DOHH2 (cell line): ENCODE measurements around the gene PTPRN2.

Experiments
- H3F3A ChIP-seq: fragments of 200-600 bp; sonication (generic), shearing (Covaris generic); 2 replicates; pipeline ENCODE4 v1.6.0; 2016; ENCODE audit warnings: antibody characterized with exemption, mild to moderate bottlenecking; ENCODE audit not compliant: control insufficient read depth, insufficient read depth
- H3K27ac ChIP-seq: fragments of 200-600 bp; sonication (generic); 2 replicates; pipeline ENCODE4 v1.5.1; 2014; ENCODE audit warnings: low read depth, mild to moderate bottlenecking, low read length, moderate library complexity
- H3K27me3 ChIP-seq: fragments of 200-600 bp; sonication (generic); 2 replicates; pipeline ENCODE4 v1.6.1; 2014; ENCODE audit warnings: mild to moderate bottlenecking, low read length, mixed read lengths; ENCODE audit not compliant: control insufficient read depth
- H3K36me3 ChIP-seq: fragments of 200-600 bp; sonication (generic); 2 replicates; pipeline ENCODE4 v1.6.1; 2014; ENCODE audit warnings: mild to moderate bottlenecking, low read length, moderate library complexity, mixed read lengths; ENCODE audit not compliant: control insufficient read depth
- H3K4me1 ChIP-seq: fragments of 200-600 bp; sonication (generic); 2 replicates; pipeline ENCODE4 v1.6.1; 2014; ENCODE audit warnings: mild to moderate bottlenecking, low read length, mixed read lengths; ENCODE audit not compliant: control insufficient read depth
- H3K4me2 ChIP-seq: fragments of 200-600 bp; sonication (generic); 2 replicates; pipeline ENCODE4 v1.6.0; 2014; ENCODE audit warnings: mild to moderate bottlenecking, low read length, moderate library complexity
- H3K4me3 ChIP-seq: fragments of 200-600 bp; sonication (generic); 2 replicates; pipeline ENCODE4 v1.5.1; 2014; ENCODE audit warnings: mild to moderate bottlenecking, low read length, mixed read lengths
- H3K79me2 ChIP-seq: fragments of 200-600 bp; sonication (generic); 2 replicates; pipeline ENCODE4 v1.6.1; 2014; ENCODE audit warnings: mild to moderate bottlenecking, low read length, mixed read lengths; ENCODE audit not compliant: control insufficient read depth
- H3K9me2 ChIP-seq: fragments of 200-600 bp; sonication (generic); replicated peaks from 2 replicates; pipeline ENCODE4 v1.6.1; 2014; ENCODE audit warnings: mild to moderate bottlenecking, low read length, mixed read lengths; ENCODE audit not compliant: control insufficient read depth
- H3K9me3 ChIP-seq: fragments of 200-600 bp; sonication (generic); 2 replicates; pipeline ENCODE4 v1.6.1; 2014; ENCODE audit warnings: antibody characterized with exemption, low read length, mixed read lengths; ENCODE audit not compliant: control insufficient read depth, insufficient read depth
- H4K20me1 ChIP-seq: fragments of 200-600 bp; sonication (generic); 2 replicates; pipeline ENCODE4 v1.6.0; 2014; ENCODE audit warnings: low read depth, mild to moderate bottlenecking, antibody characterized with exemption, low read length, moderate library complexity; ENCODE audit not compliant: control insufficient read depth, insufficient read depth
- EZH2phosphoT487 ChIP-seq: fragments of 200-600 bp; sonication (generic); IDR thresholded peaks from 2 replicates; pipeline ENCODE4 v1.6.1; 2017; ENCODE audit warnings: borderline replicate concordance, mild to moderate bottlenecking, antibody characterized with exemption, low read length, moderate library complexity, mixed read lengths
- TF ChIP-seq, protein P1 (sequence below): fragments of 200-600 bp; sonication (generic); IDR thresholded peaks from one replicate; pipeline ENCODE4 v1.5.1; 2014; ENCODE audit warnings: antibody characterized with exemption, mild to moderate bottlenecking, low read depth, low read length; ENCODE audit not compliant: poor library complexity, severe bottlenecking

Gene PTPRN2

DNA sequence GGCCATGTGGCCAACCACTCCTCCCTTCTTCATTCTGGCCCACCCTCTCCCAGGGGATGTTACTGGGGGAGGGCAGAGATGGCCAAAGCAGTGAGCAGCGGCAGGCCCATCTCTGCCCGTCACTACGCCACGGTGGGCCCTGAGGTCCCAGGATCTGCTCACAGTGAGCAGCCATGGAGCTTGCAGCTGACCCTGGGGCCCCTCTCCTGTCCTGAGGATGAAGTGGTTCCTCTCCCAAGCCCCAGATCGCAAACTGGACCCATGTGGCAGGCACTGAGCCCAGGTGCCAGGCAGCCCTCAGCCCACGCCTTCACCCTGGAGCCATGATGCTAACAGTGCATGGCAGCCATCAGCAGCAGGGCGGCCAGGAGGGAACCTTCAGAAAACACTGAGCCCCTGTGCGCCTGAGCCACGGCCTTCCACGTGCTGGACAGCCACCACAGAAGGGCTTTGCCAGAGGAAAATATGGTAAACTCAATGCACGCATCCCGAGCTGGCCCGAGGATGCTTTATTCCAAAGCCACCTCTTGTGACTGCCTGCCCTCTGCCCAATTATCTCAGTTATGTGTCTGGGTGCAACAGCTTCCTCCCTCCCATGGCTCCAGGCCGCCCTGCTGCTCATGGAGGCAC lies 485.7 kb downstream of the PTPRN2 start:
- Histone ChIP-seq H3F3A (no peaks in the 10 kb centered on the region), H3K27ac (no peak overlapping the region), H3K9me3 (peaks cover 32% of the 10 kb centered on the region), H3K9me2 (no peaks in the 10 kb centered on the region), H4K20me1 (no peaks in the 10 kb centered on the region), H3K4me3 (no peak overlapping the region), H3K27me3 (no peaks in the 10 kb centered on the region), H3K4me1 (no peaks in the 10 kb centered on the region), H3K4me2 (no peak overlapping the region), H3K36me3 (no peaks in the 10 kb centered on the region), H3K79me2 (no peaks in the 10 kb centered on the region)
- TF ChIP-seq EZH2phosphoT487, result no peak
- TF ChIP-seq, protein P1, sequence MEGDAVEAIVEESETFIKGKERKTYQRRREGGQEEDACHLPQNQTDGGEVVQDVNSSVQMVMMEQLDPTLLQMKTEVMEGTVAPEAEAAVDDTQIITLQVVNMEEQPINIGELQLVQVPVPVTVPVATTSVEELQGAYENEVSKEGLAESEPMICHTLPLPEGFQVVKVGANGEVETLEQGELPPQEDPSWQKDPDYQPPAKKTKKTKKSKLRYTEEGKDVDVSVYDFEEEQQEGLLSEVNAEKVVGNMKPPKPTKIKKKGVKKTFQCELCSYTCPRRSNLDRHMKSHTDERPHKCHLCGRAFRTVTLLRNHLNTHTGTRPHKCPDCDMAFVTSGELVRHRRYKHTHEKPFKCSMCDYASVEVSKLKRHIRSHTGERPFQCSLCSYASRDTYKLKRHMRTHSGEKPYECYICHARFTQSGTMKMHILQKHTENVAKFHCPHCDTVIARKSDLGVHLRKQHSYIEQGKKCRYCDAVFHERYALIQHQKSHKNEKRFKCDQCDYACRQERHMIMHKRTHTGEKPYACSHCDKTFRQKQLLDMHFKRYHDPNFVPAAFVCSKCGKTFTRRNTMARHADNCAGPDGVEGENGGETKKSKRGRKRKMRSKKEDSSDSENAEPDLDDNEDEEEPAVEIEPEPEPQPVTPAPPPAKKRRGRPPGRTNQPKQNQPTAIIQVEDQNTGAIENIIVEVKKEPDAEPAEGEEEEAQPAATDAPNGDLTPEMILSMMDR, result no peak

DNA sequence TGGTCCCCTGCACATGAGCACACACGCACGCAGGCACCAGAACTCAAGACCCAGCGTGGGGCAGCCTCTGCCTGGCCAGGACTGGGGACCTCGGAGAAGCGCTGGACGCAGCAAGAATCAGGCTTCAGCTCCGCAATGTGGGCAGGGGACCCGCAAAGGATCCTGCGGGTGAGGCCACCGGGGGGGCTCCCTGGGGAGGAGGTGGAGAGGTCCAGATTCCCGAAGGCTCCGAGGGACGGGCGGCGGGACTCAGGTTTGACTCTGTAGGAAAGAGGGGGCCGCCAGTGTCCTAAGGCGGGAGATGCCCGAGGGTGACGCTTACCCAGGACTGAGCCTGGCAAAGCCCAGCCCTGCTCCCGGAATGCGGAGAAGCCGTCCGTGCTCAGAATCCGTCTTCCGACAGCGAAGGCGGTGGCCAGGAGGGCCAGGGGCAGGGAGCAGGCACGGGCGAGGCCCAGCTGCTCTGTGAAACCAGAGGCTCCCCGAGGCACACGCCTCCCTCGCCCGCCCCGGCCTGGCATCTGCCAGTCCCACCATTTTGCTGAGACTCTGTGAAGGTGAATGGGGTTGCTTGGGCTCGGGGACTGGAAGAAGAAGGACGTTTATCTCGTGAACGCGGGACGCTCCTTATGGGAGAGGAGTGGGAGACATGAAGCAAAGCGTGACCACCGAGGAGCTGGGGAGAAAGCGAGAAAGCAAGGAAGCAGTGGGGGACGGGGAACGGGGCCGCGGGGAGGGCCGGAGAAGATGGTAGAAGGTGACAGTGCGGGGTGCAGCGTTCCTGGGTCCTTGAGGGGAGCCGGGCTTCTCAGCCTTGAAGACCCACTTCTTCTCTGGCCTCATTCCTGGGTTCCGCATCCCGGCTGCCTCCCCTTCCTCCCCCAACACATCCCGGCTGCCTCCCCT lies 489.2 kb downstream of the PTPRN2 start:
- H3K9me3 ChIP-seq, result peaks cover 38% of the 10 kb centered on the region
- H3K36me3 ChIP-seq, result no peaks in the 10 kb centered on the region
- no peak for TF ChIP-seq EZH2phosphoT487
- TF ChIP-seq, protein P1, result no peak
- H3K79me2 ChIP-seq, result no peaks in the 10 kb centered on the region
- H3F3A ChIP-seq, result no peaks in the 10 kb centered on the region
- H3K27me3 ChIP-seq, result no peaks in the 10 kb centered on the region
- H3K9me2 ChIP-seq, result no peaks in the 10 kb centered on the region
- H3K4me1 ChIP-seq, result no peaks in the 10 kb centered on the region
- H4K20me1 ChIP-seq, result no peaks in the 10 kb centered on the region
- no peak overlapping the region for H3K4me2 ChIP-seq
- H3K4me3 ChIP-seq, result no peak overlapping the region
- H3K27ac ChIP-seq, result no peak overlapping the region

DNA sequence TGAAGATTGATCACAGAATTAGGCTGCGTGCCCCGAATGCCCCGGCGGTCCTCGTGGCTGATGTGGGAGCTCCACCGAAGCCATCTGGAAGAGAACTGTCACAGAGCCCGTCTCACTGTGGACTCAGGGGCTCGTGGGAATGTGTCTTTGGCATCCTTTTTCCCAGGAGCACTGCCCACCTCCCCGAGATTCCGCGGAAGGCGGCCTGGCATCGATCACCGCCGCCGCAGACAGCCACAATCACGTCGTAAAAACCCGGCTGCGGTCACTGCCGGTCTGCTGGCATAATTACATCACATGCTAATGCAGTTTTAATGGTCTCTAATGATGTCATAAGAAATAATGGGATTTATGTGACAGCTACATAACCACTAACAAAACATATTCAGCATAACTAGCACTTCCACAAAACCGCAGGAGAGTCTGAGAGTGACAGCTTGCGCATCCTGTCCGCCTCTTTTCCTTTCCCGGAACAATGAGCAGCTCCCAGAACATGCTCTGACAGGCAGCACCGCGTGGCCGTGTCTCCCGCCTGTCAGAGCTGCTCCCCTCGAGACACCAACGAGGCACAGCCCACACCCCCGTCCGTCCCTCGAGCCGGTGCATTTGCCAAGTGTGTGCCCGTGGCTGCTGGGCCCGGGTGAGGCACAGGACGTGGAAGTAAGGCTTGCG lies 490.0 kb downstream of the PTPRN2 start:
- Histone ChIP-seq H3K36me3 (no peaks in the 10 kb centered on the region), H3K4me1 (no peaks in the 10 kb centered on the region), H4K20me1 (no peaks in the 10 kb centered on the region), H3K4me2 (no peak overlapping the region), H3K27ac (no peak overlapping the region), H3K9me2 (no peaks in the 10 kb centered on the region), H3K79me2 (no peaks in the 10 kb centered on the region), H3K27me3 (no peaks in the 10 kb centered on the region), H3K9me3 (peaks cover 36% of the 10 kb centered on the region), H3F3A (no peaks in the 10 kb centered on the region), H3K4me3 (no peak overlapping the region)
- TF ChIP-seq, protein P1, result no peak
- no peak for TF ChIP-seq EZH2phosphoT487
